Testis (tissue), 3 donors: ENCODE results near the gene PAQR7. TPM values are rescaled to one million over a fixed set of nuclear protein-coding genes. Genes with fewer than 3 reads are reported as not detected.

ENCODE experiments used
- DNase-seq: peaks from one replicate; pipeline ENCODE4 v3.0.0-alpha.2; 2019
- H3K27ac ChIP-seq, 2 donors: fragments of 200-600 bp; sonication (generic); one replicate each; pipeline ENCODE4 v1.5.1; 2019
- H3K27me3 ChIP-seq: fragments of 200-600 bp; sonication (generic); one replicate; pipeline ENCODE4 v1.5.1; 2019
- H3K36me3 ChIP-seq: fragments of 200-600 bp; sonication (generic); one replicate; pipeline ENCODE4 v1.5.1; 2017; ENCODE audit warnings: low read depth; ENCODE audit errors: missing control alignments
- H3K4me1 ChIP-seq: fragments of 200-600 bp; sonication (generic); one replicate; pipeline ENCODE4 v1.5.1; 2019
- H3K4me3 ChIP-seq, 2 donors: fragments of 200-600 bp; sonication (generic); one replicate each; pipeline ENCODE4 v1.5.1; 2017 to 2019
- H3K9me3 ChIP-seq: fragments of 200-600 bp; sonication (generic); one replicate; pipeline ENCODE4 v1.5.1; 2017
- CTCF ChIP-seq, 3 experiments: fragments of 450-650 bp in 2 of 3; fragments of 200-600 bp in 1 of 3; sonication (generic) in 1 of 3; IDR thresholded peaks; one replicate each; pipeline ENCODE4 v1.5.1; 2016 to 2019; ENCODE audit warnings: antibody characterized with exemption in 3 of 3, mild to moderate bottlenecking in 2 of 3, moderate library complexity in 1 of 3
- POLR2A ChIP-seq: fragments of 450-650 bp; IDR thresholded peaks from one replicate; pipeline ENCODE4 v1.6.1; 2017; ENCODE audit warnings: antibody characterized with exemption, mild to moderate bottlenecking, moderate library complexity
- WGBS, 2 donors: methylation state at CpG; one replicate each; pipeline ENCODE4 v1.1.5; 2018; 5-methylcytosine and 5-hydroxymethylcytosine counted together
- intact Hi-C: fragments of 100-400 bp; cut with DNase I; formaldehyde crosslinking; loops from one replicate; pipeline ENCODE4 v1.15.1; 2023; ENCODE audit warnings: low total_unique reads
- polyA plus RNA-seq: library from polyadenylated mRNA; stranded (reverse); fragments of 350-450 nt; fragmentation: Illumina TruSeq; extraction: RNeasy Lipid Tissue Mini Kit (QIAGEN cat#74804); gene quantifications from one replicate; pipeline ENCODE4 v1.2.3, GENCODE V29; 2014; ENCODE audit warnings: low read depth, low replicate concordance; ENCODE audit not compliant: insufficient read depth
- total RNA-seq, 2 donors: library from RNA; depleted of rRNA; stranded (reverse); fragments of >200 nt; gene quantifications; one replicate each; pipeline ENCODE4 v1.2.3, GENCODE V29; 2016

The PAQR7 gene
- total and polyA plus RNA-seq, 3 donors from 2014 or later = 89.3 to 94.8 (median 92.4) TPM

- TF ChIP-seq CTCF (IDR thresholded peaks at IDR 0.05) = no peak
- no peak for TF ChIP-seq POLR2A
- H3K4me1 ChIP-seq = no peaks in the 10 kb centered on the region
- 75 to 79% methylated on average over 11 of the region's 11 CpGs for WGBS, 2 donors
- no peaks in the 10 kb centered on the region for H3K27me3 ChIP-seq
- no peaks in the 10 kb centered on the region for H3K36me3 ChIP-seq
- no peaks in the 10 kb centered on the region for H3K9me3 ChIP-seq
- intact Hi-C loops = no loop called here
- H3K27ac ChIP-seq = no peak overlapping the region
- DNase-seq = no peak
- H3K4me3 ChIP-seq = no peak overlapping the region
These were observed 43.1 kb upstream of the PAQR7 start for GRCh38 chr1:25918615-25919014.

DNA sequence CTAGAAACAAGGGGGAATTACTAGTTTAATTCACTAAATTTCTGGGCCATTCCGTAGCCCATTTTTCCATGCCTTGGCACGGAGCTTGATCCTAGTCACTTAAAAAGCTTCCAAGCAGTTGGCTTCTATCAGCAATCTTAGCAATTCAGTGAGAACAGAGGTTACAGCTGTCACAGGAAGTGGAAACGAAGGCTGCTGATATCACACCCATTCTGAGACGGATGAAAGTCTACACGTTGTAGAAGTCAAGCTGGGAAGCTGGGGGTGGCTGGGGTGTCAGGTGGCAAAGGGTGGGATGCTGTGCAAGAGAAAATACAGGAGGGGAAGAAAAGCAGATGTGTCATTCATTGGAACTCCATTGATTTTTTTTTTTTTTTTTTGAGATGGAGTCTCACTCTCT is 42.5 kb upstream of the PAQR7 start:
- Histone ChIP-seq H3K9me3 (no peaks in the 10 kb centered on the region), H3K27ac (no peak overlapping the region), H3K36me3 (no peaks in the 10 kb centered on the region), H3K4me3 (no peak overlapping the region), H3K27me3 (no peaks in the 10 kb centered on the region), H3K4me1 (no peaks in the 10 kb centered on the region)
- TF ChIP-seq CTCF (IDR thresholded peaks at IDR 0.05) = no peak
- no peak for TF ChIP-seq POLR2A
- intact Hi-C loops = no loop called here
- whole genome bisulfite sequencing, 2 donors = 56 to 61% methylated on average over 5 of the region's 5 CpGs
- DNase-seq = no peak

DNA sequence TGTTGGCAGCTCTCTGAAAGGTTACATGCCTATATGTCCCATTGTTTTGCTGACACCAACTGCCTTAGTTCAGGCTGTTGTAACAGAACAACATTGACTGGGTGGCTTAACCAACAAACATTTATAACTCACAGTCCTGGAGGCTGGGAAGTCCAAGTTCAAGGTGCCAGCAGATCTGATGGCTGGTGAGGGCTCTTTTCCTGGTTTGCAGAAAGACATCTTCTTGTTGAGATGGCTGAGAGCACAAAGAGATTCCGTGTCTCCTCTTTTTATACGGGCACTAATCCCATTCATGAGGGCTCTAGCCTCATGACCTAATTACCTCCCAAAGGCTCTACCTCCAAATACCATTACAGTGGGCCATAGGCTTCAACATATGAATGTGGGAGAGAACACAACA is 41.0 kb upstream of the PAQR7 start:
- no peak overlapping the region for H3K27ac ChIP-seq
- no peaks in the 10 kb centered on the region for H3K36me3 ChIP-seq
- H3K9me3 ChIP-seq = no peaks in the 10 kb centered on the region
- no peak overlapping the region for H3K4me3 ChIP-seq
- WGBS, 2 donors = 89 to 95% methylated on average over 2 of the region's 2 CpGs
- no peaks in the 10 kb centered on the region for H3K4me1 ChIP-seq
- no peak for DNase-seq
- TF ChIP-seq CTCF (IDR thresholded peaks at IDR 0.05) (no peak), POLR2A (no peak)
- H3K27me3 ChIP-seq = no peaks in the 10 kb centered on the region
- intact Hi-C loops = no loop called here

DNA sequence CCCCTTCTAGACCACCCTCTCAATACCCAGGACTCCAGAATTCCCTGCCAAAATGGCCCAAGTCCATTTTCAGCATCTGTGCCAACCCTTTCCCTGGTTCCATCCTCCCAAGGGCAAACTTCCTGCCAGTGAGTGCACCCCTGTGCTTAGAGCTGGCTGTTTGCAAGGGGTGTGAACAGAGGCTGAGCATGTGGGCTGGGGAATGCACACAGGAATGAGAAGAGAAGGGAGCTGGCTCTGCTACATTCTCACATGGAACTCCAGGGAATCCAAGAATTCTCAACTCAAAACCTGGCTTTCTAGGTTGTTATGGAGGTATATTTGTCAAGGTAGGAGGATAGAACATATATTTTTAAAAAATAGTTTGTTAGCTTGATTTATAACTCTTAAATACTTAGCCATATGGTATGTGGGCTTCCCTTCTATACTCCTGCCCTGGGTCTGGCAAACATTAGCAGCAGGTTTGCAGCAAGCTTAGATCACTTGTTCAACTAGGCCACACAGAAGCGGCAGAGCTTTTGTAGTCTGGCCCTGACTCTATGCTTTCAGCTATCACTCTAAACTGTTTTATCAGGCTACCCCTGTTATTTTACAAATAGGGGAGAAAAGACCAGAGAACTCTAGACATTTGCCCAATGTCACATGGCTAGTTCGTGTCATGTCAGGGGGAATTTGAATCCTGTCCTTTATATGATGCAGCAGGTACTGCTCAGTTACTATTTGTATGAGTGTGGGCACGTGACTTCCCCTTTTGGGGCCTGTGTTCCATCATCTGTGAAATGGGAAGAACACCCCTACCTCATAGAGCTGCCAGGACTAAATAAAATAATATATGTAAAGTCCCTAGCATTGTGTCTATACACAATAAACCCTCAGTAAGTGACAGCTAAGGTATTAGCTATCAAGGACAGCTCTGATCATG is 38.8 kb upstream of the PAQR7 start:
- H3K4me1 ChIP-seq = no peaks in the 10 kb centered on the region
- no peak overlapping the region for H3K27ac ChIP-seq
- no peaks in the 10 kb centered on the region for H3K36me3 ChIP-seq
- H3K27me3 ChIP-seq = no peaks in the 10 kb centered on the region
- intact Hi-C loops = no loop called here
- WGBS, 2 donors = 86 to 92% methylated on average over 3 of the region's 3 CpGs
- no peak for DNase-seq
- no peak for TF ChIP-seq CTCF (IDR thresholded peaks at IDR 0.05)
- no peaks in the 10 kb centered on the region for H3K9me3 ChIP-seq
- no peak overlapping the region for H3K4me3 ChIP-seq

- H3K4me1 ChIP-seq = no peaks in the 10 kb centered on the region
- H3K9me3 ChIP-seq = no peaks in the 10 kb centered on the region
- H3K4me3 ChIP-seq = no peak overlapping the region
- DNase-seq = no peak
- TF ChIP-seq CTCF (IDR thresholded peaks at IDR 0.05) (no peak), POLR2A (no peak)
- no peaks in the 10 kb centered on the region for H3K36me3 ChIP-seq
- intact Hi-C loops = no loop called here
- no peaks in the 10 kb centered on the region for H3K27me3 ChIP-seq
- H3K27ac ChIP-seq = no peak overlapping the region
These were observed 37.7 kb upstream of the PAQR7 start for GRCh38 chr1:25913206-25913605.
